HepG2 (cell line): Measurements from ENCODE around the gene TTC23. TPM values are rescaled to one million over a fixed set of nuclear protein-coding genes. Genes with fewer than 3 reads are reported as not detected.

Experiments
- ATF2 ChIP-seq: sonication (generic); formaldehyde crosslinking; IDR thresholded peaks from 2 replicates; pipeline ENCODE4 v1.4.0; 2020; ENCODE audit warnings: missing genetic modification reagents
- BORCS8-MEF2B ChIP-seq: sonication (generic); formaldehyde crosslinking; IDR thresholded peaks from 2 replicates; pipeline ENCODE4 v1.8.0; 2022; ENCODE audit warnings: mild to moderate bottlenecking, missing genetic modification reagents
- CAMTA2 ChIP-seq: sonication (generic); formaldehyde crosslinking; IDR thresholded peaks from 2 replicates; pipeline ENCODE4 v1.4.0; 2020; ENCODE audit warnings: mild to moderate bottlenecking, missing genetic modification reagents, borderline replicate concordance
- REL ChIP-seq: sonication (generic); formaldehyde crosslinking; conservative IDR thresholded peaks from 2 replicates; pipeline ENCODE4 v1.8.0; 2022; ENCODE audit warnings: mild to moderate bottlenecking, missing genetic modification reagents, moderate library complexity
- RFX3 ChIP-seq: IDR thresholded peaks from 2 replicates; pipeline ENCODE4 v1.6.1; 2016; ENCODE audit warnings: missing biosample characterization, missing genetic modification reagents
- SIN3A ChIP-seq: IDR thresholded peaks from 2 replicates; pipeline ENCODE4 v1.6.1; 2011; ENCODE audit warnings: low read depth, mild to moderate bottlenecking, control low read depth, low read length, borderline replicate concordance
- SYNCRIP ChIP-seq: fragments of 200-400 bp; formaldehyde crosslinking; IDR thresholded peaks from 2 replicates; pipeline ENCODE4 v1.6.1; 2018; ENCODE audit warnings: mild to moderate bottlenecking, low read depth, low read length; ENCODE audit not compliant: insufficient read depth
- ZNF350 ChIP-seq: sonication (generic); formaldehyde crosslinking; IDR thresholded peaks from 2 replicates; pipeline ENCODE4 v1.4.0; 2020; ENCODE audit warnings: mild to moderate bottlenecking, low read depth, missing genetic modification reagents, borderline replicate concordance
- ZNF501 ChIP-seq: sonication (generic); formaldehyde crosslinking; IDR thresholded peaks from 2 replicates; pipeline ENCODE4 v1.5.1; 2020; ENCODE audit warnings: mild to moderate bottlenecking, moderate library complexity, missing genetic modification reagents
- ZNF570 ChIP-seq: sonication (generic); formaldehyde crosslinking; IDR thresholded peaks from 2 replicates; pipeline ENCODE4 v1.4.0; 2020; ENCODE audit warnings: mild to moderate bottlenecking, missing genetic modification reagents, borderline replicate concordance
- ZNF589 ChIP-seq: sonication (generic); formaldehyde crosslinking; conservative IDR thresholded peaks from 2 replicates; pipeline ENCODE4 v1.8.0; 2022; ENCODE audit warnings: mild to moderate bottlenecking, moderate library complexity, missing genetic modification reagents
- ZNF761 ChIP-seq: sonication (generic); formaldehyde crosslinking; conservative IDR thresholded peaks from 2 replicates; pipeline ENCODE4 v1.4.0; 2020; ENCODE audit warnings: mild to moderate bottlenecking, missing genetic modification reagents
- ZSCAN22 ChIP-seq: sonication (generic); formaldehyde crosslinking; IDR thresholded peaks from 2 replicates; pipeline ENCODE4 v1.4.0; 2020; ENCODE audit warnings: mild to moderate bottlenecking, missing genetic modification reagents
- polyA plus RNA-seq, 8 experiments: library from polyadenylated mRNA; depleted of rRNA in 3 of 8; stranded (reverse) in 7 of 8; unstranded in 1 of 8; fragments of >200 nt; fragmentation: Illumina TruSeq in 4 of 8; extraction: Trizol in 4 of 8; gene quantifications; 2 replicates each; pipeline versions ENCODE4 v1.2.1 to v1.2.3, GENCODE V29; 2011 to 2016; ENCODE audit warnings: low read depth in 4 of 8, missing spikeins in 1 of 8, mixed read lengths in 1 of 8; ENCODE audit not compliant: insufficient read depth in 1 of 8
- total RNA-seq, 5 experiments: library from RNA; depleted of rRNA; stranded (reverse); fragments of >200 nt; fragmentation: Illumina TruSeq; extraction: Trizol; gene quantifications; 2 replicates each; pipeline ENCODE4 v1.2.3, GENCODE V29; 2016; ENCODE audit warnings: low read depth in 1 of 5
- TF ChIP-seq, protein P1 (sequence below): sonication (generic); formaldehyde crosslinking; IDR thresholded peaks from 2 replicates; pipeline ENCODE4 v1.4.0; 2020; ENCODE audit warnings: mild to moderate bottlenecking, missing genetic modification reagents
- TF ChIP-seq, protein P2 (sequence below): sonication (generic); formaldehyde crosslinking; IDR thresholded peaks from 2 replicates; pipeline ENCODE4 v1.5.0; 2020; ENCODE audit warnings: missing genetic modification reagents
- TF ChIP-seq, protein P3 (sequence below): fragments of 450-650 bp; IDR thresholded peaks from 2 replicates; pipeline ENCODE4 v1.6.1; 2016

TTC23 gene
- total and polyA plus RNA-seq, 2 of the 13 experiments (the other 11 are each of a cell fraction or from before 2014, with no cell fraction given): 1.6 to 11.7 TPM

DNA sequence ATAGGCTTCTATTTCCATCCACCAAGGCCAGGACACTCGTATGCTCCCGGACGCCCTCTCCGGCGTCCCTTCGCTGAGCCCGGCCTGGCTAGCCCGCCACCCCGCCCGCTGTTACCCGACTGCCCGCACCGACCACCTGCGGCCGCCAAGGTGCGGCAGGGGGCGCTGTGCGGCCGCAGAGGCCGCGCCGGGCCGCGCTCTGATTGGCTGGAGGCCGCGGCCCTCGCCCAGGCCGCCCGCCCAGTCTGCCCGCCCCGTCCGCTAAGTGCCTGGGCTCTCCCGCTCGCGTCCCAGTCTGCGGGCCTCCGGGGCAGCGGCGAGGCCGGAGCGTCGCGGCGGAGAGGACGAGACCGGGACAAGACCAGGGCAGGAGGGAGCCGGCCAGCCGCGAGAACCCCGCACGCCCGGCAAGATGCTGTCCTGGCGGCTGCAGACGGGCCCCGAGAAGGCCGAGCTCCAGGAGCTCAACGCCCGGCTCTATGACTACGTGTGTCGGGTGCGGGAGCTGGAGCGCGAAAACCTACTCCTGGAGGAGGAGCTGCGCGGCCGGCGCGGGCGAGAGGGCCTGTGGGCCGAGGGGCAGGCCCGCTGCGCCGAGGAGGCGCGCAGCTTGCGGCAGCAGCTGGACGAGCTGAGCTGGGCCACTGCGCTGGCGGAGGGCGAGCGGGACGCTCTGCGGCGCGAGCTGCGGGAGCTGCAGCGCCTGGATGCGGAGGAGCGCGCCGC, 144.4 kb downstream of the TTC23 start, which contains the start of gene SYNM (continued):
- TF ChIP-seq, protein P1, sequence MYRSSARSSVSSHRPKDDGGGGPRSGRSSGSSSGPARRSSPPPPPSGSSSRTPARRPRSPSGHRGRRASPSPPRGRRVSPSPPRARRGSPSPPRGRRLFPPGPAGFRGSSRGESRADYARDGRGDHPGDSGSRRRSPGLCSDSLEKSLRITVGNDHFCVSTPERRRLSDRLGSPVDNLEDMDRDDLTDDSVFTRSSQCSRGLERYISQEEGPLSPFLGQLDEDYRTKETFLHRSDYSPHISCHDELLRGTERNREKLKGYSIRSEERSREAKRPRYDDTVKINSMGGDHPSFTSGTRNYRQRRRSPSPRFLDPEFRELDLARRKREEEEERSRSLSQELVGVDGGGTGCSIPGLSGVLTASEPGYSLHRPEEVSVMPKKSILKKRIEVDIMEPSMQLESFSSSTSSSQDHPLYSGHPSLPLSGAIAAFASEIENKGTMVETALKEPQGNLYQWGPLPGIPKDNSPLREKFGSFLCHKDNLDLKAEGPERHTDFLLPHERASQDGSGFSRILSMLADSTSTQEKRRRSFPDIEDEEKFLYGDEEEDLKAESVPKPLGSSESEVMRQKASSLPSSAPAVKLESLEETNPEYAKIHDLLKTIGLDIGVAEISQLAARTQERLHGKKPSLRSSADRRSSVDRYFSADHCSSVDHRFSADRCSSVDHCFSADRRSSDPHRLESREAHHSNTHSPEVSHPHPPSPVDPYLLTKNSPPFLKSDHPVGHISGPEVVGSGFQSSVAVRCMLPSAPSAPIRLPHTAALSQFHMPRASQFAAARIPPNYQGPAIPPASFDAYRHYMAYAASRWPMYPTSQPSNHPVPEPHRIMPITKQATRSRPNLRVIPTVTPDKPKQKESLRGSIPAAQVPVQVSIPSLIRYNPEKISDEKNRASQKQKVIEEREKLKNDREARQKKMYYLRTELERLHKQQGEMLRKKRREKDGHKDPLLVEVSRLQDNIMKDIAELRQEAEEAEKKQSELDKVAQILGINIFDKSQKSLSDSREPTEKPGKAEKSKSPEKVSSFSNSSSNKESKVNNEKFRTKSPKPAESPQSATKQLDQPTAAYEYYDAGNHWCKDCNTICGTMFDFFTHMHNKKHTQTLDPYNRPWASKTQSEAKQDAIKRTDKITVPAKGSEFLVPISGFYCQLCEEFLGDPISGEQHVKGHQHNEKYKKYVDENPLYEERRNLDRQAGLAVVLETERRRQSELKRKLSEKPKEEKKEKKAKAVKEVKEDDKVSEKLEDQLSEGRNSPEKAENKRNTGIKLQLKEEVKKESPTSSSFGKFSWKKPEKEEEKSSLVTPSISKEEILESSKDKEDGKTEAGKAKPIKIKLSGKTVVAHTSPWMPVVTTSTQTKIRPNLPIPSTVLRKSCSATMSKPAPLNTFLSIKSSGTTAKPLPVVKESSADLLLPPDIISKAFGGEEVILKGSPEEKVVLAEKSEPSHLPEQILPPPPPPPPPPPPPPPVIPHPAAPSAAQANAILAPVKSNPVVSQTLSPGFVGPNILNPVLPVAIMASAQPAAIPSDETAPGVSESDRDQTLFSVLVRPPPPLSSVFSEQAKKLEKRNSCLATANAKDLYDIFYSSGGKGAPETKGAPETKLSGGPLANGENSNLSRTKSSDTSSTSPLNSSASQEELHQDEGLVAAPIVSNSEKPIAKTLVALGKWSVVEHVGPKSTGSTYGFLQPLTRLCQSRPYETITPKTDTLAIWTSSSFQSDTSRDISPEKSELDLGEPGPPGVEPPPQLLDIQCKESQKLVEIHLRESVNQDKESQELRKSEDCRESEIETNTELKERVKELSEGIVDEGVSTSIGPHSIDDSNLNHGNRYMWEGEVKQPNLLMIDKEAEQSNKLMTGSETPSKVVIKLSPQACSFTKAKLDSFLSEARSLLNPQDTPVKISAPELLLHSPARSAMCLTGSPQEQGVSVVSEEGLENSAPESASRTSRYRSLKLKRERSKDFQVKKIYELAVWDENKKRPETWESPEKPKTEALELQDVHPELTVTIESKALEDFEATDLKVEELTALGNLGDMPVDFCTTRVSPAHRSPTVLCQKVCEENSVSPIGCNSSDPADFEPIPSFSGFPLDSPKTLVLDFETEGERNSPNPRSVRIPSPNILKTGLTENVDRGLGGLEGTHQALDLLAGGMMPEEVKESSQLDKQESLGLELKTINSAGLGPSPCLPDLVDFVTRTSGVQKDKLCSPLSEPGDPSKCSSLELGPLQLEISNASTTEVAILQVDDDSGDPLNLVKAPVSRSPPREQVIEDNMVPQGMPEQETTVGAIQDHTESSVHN: no peak
- TF ChIP-seq ZNF501 (CRISPR knock-in tag) (no peak), RFX3 (CRISPR knock-in tag) (no peak), BORCS8-MEF2B (CRISPR knock-in tag) (peak; percentile 91), ZNF570 (CRISPR knock-in tag) (no peak), SYNCRIP (no peak), ZNF589 (no peak), REL (CRISPR knock-in tag) (no peak), ZNF761 (CRISPR knock-in tag) (peak; percentile 33; the same call in 1 of the 2 replicates), CAMTA2 (CRISPR knock-in tag) (no peak), ZSCAN22 (CRISPR knock-in tag) (0 out of 2 replicates have a peak, but pooled peaks have one; percentile 45), ATF2 (CRISPR knock-in tag) (no peak), ZNF350 (no peak), SIN3A (no peak; the same call in 1 of the 2 replicates)
- TF ChIP-seq, protein P2, sequence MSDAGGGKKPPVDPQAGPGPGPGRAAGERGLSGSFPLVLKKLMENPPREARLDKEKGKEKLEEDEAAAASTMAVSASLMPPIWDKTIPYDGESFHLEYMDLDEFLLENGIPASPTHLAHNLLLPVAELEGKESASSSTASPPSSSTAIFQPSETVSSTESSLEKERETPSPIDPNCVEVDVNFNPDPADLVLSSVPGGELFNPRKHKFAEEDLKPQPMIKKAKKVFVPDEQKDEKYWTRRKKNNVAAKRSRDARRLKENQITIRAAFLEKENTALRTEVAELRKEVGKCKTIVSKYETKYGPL: peak; percentile 69; the same call in 1 of the 2 replicates
- TF ChIP-seq, protein P3, sequence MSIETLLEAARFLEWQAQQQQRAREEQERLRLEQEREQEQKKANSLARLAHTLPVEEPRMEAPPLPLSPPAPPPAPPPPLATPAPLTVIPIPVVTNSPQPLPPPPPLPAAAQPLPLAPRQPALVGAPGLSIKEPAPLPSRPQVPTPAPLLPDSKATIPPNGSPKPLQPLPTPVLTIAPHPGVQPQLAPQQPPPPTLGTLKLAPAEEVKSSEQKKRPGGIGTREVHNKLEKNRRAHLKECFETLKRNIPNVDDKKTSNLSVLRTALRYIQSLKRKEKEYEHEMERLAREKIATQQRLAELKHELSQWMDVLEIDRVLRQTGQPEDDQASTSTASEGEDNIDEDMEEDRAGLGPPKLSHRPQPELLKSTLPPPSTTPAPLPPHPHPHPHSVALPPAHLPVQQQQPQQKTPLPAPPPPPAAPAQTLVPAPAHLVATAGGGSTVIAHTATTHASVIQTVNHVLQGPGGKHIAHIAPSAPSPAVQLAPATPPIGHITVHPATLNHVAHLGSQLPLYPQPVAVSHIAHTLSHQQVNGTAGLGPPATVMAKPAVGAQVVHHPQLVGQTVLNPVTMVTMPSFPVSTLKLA: no peak
